ENCODE results near the gene KLHL7. TPM values are rescaled to one million over a fixed set of nuclear protein-coding genes. Genes with fewer than 3 reads are reported as not detected.

The KLHL7 gene
- polyA plus RNA-seq, 1 donor from 2014 or later, result 198 TPM

DNA sequence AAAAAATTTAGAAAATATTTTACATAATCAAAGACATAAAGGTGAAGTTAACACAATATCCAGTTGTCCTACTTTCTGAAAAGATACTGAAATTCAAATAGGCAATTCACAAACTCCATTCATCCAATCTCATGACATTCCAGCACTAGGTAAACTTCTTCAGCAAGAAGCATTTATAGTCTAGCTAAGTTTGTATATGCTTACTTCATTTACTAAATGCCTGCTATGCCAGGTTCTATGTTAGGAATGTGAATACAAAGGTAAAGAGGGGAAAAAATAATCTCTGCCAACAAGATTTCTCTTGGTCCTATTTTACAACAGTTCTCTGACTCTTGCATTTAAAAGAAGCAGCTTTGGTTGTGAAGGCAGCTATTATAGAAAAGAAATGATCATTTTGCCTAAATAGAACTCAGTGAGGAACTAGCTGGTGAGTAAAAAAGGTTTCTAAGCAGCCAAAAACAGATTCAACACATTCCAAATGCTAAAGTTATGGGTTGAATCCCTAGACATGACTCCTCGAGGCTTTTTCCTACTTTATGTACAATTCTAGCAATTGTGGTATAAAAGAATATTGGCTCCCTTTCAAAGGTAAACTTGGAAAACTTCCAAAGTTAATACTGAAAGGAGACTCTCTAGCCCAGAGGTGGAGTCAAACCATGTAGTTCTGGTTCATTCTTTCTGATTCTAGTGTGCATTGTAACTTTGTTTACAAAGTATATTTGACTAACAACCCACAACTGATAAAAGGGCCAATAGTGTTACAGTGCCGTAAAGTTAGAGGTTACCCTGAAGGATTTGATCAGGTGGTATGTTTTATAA is 30.9 kb upstream of the KLHL7 start:
- Histone ChIP-seq H2AFZ (ENCODE audit: low read depth, low read length) (no peak overlapping the region), H3K4me2 (ENCODE audit: low read length) (no peak overlapping the region), H3K27ac (ENCODE audit: low read length) (no peak overlapping the region), H4K20me1 (ENCODE audit: insufficient read depth) (no peaks in the 10 kb centered on the region), H3K9me3 (ENCODE audit: low read length) (no peaks in the 10 kb centered on the region), H3K9me2 (ENCODE audit: insufficient read depth, low read length) (no peaks in the 10 kb centered on the region), H3F3A (ENCODE audit: insufficient read depth, low read length, poor library complexity, severe bottlenecking) (no peaks in the 10 kb centered on the region), H3K79me2 (replicated peaks; ENCODE audit: insufficient read depth, low read length) (no peaks in the 10 kb centered on the region), H3K36me3 (ENCODE audit: insufficient read depth, low read length) (no peaks in the 10 kb centered on the region), H3K4me3 (ENCODE audit: low read length) (no peak overlapping the region), H3K27me3 (ENCODE audit: insufficient read depth, low read depth, low read length) (no peaks in the 10 kb centered on the region), H3K9ac (ENCODE audit: low read length) (no peak overlapping the region)
- no peak for TF ChIP-seq SMC3 (conservative IDR thresholded peaks at IDR 0.05; ENCODE audit: poor library complexity)
- no peak for TF ChIP-seq EP300 (conservative IDR thresholded peaks at IDR 0.05; ENCODE audit: poor library complexity, severe bottlenecking)
- TF ChIP-seq RAD21 (conservative IDR thresholded peaks at IDR 0.05), result no peak
- no peak for TF ChIP-seq MXI1 (conservative IDR thresholded peaks at IDR 0.05; ENCODE audit: poor library complexity, severe bottlenecking)
- TF ChIP-seq POLR2AphosphoS5 (IDR thresholded peaks at IDR 0.05), result no peak
- TF ChIP-seq, protein P1, sequence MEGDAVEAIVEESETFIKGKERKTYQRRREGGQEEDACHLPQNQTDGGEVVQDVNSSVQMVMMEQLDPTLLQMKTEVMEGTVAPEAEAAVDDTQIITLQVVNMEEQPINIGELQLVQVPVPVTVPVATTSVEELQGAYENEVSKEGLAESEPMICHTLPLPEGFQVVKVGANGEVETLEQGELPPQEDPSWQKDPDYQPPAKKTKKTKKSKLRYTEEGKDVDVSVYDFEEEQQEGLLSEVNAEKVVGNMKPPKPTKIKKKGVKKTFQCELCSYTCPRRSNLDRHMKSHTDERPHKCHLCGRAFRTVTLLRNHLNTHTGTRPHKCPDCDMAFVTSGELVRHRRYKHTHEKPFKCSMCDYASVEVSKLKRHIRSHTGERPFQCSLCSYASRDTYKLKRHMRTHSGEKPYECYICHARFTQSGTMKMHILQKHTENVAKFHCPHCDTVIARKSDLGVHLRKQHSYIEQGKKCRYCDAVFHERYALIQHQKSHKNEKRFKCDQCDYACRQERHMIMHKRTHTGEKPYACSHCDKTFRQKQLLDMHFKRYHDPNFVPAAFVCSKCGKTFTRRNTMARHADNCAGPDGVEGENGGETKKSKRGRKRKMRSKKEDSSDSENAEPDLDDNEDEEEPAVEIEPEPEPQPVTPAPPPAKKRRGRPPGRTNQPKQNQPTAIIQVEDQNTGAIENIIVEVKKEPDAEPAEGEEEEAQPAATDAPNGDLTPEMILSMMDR (IDR thresholded peaks at IDR 0.05; ENCODE audit: poor library complexity, severe bottlenecking), result no peak

DNA sequence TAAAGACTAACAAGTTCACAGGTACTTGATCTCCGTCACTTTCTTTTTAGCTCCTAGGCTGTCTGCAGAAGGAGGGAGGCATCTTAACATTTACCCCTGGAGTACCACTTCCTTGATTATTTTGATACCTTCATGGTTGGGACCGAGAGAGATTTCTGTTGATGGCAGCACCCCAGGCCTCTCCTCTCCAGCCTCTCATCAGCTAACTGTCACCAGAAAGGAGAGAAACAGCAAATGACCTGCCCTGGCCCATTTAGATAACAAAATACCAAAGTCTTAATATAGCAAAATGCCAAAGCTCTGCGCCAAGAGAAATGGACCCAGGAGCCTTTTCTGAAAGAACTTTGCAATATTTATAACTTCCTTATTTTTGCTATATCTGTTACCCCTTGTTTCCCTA is 30.0 kb upstream of the KLHL7 start:
- Histone ChIP-seq H3K27me3 (ENCODE audit: insufficient read depth, low read depth, low read length) (no peaks in the 10 kb centered on the region), H3K4me3 (ENCODE audit: low read length) (no peak overlapping the region), H3K9ac (ENCODE audit: low read length) (no peak overlapping the region), H3F3A (ENCODE audit: insufficient read depth, low read length, poor library complexity, severe bottlenecking) (no peaks in the 10 kb centered on the region), H3K79me2 (replicated peaks; ENCODE audit: insufficient read depth, low read length) (no peaks in the 10 kb centered on the region), H2AFZ (ENCODE audit: low read depth, low read length) (no peak overlapping the region), H3K9me3 (ENCODE audit: low read length) (no peaks in the 10 kb centered on the region), H3K9me2 (ENCODE audit: insufficient read depth, low read length) (no peaks in the 10 kb centered on the region), H3K27ac (ENCODE audit: low read length) (no peak overlapping the region), H3K4me2 (ENCODE audit: low read length) (no peak overlapping the region), H3K36me3 (ENCODE audit: insufficient read depth, low read length) (no peaks in the 10 kb centered on the region), H4K20me1 (ENCODE audit: insufficient read depth) (no peaks in the 10 kb centered on the region)
- TF ChIP-seq, protein P1 (IDR thresholded peaks at IDR 0.05; ENCODE audit: poor library complexity, severe bottlenecking), result no peak
- TF ChIP-seq POLR2AphosphoS5 (IDR thresholded peaks at IDR 0.05) (no peak), TAF1 (IDR thresholded peaks at IDR 0.05; ENCODE audit: low read depth) (no peak), MXI1 (conservative IDR thresholded peaks at IDR 0.05; ENCODE audit: poor library complexity, severe bottlenecking) (no peak), EP300 (conservative IDR thresholded peaks at IDR 0.05; ENCODE audit: poor library complexity, severe bottlenecking) (no peak)
- TF ChIP-seq, protein P2, sequence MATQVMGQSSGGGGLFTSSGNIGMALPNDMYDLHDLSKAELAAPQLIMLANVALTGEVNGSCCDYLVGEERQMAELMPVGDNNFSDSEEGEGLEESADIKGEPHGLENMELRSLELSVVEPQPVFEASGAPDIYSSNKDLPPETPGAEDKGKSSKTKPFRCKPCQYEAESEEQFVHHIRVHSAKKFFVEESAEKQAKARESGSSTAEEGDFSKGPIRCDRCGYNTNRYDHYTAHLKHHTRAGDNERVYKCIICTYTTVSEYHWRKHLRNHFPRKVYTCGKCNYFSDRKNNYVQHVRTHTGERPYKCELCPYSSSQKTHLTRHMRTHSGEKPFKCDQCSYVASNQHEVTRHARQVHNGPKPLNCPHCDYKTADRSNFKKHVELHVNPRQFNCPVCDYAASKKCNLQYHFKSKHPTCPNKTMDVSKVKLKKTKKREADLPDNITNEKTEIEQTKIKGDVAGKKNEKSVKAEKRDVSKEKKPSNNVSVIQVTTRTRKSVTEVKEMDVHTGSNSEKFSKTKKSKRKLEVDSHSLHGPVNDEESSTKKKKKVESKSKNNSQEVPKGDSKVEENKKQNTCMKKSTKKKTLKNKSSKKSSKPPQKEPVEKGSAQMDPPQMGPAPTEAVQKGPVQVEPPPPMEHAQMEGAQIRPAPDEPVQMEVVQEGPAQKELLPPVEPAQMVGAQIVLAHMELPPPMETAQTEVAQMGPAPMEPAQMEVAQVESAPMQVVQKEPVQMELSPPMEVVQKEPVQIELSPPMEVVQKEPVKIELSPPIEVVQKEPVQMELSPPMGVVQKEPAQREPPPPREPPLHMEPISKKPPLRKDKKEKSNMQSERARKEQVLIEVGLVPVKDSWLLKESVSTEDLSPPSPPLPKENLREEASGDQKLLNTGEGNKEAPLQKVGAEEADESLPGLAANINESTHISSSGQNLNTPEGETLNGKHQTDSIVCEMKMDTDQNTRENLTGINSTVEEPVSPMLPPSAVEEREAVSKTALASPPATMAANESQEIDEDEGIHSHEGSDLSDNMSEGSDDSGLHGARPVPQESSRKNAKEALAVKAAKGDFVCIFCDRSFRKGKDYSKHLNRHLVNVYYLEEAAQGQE (IDR thresholded peaks at IDR 0.05; ENCODE audit: borderline replicate concordance), result no peak

All from neural cell (in vitro differentiated cells).